ENCODE data around the gene ACCSL.

The ACCSL gene

GRCh38 chr11:44072757-44073658, 25.2 kb downstream of the ACCSL start:
- no peaks in the 10 kb centered on the region for H3K27me3 Mint-ChIP-seq (ENCODE audit: low read depth)
- no peaks in the 10 kb centered on the region for H3K9me3 Mint-ChIP-seq
- no peak overlapping the region for H3K4me3 Mint-ChIP-seq
- H3K4me1 Mint-ChIP-seq = no peaks in the 10 kb centered on the region
- no peak overlapping the region for H3K27ac Mint-ChIP-seq
- TF ChIP-seq CTCF (IDR thresholded peaks at IDR 0.05; ENCODE audit: unreplicated experiment in 3 of 3) = no peak
- peaks cover 25% of the 10 kb centered on the region for H3K36me3 Mint-ChIP-seq (ENCODE audit: low read depth)

DNA sequence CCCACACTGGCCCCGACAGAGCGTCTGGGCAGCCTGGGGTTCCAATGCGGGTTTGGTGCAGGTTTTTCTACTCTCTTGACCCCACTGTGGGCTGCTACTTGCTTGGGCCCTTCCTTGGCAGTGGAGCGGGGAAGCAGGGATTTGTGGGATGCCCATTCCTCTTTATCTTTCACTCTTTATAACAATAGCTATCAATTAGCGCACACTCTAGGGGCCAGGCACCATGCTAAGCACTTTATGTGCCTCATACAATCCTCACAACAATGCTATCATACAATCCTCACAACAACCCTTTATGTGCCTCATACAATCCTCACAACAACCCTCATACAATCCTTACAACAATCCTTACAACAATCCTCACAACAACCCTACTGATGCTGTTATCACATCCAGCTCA, 31.0 kb downstream of the ACCSL start:
- Mint-ChIP-seq H3K27me3 (ENCODE audit: low read depth) (no peaks in the 10 kb centered on the region), H3K27ac (no peak overlapping the region), H3K4me1 (no peaks in the 10 kb centered on the region), H3K36me3 (ENCODE audit: low read depth) (peaks cover 9% of the 10 kb centered on the region), H3K9me3 (no peaks in the 10 kb centered on the region), H3K4me3 (no peak overlapping the region)
- TF ChIP-seq CTCF (IDR thresholded peaks at IDR 0.05; ENCODE audit: unreplicated experiment in 3 of 3) = no peak

DNA sequence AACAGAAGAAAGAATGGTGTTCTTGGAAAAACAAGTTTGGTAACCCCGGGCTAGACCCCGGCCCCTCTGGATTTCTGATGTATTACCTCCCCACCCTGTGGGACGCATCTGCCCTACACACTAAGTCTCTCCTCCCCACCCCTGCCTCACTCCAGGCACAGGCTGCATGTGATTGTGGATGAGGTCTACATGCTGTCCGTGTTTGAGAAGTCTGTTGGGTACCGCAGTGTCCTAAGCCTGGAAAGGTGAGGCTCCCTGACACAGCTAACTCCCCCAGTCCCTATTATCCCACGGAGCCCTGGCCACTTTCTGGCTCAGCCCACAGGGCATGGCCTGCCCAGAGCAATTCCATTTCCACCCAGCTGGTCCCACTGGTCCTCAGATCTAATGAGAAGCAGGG, 31.6 kb downstream of the ACCSL start:
- peaks cover 14% of the 10 kb centered on the region for H3K36me3 Mint-ChIP-seq (ENCODE audit: low read depth)
- no peaks in the 10 kb centered on the region for H3K27me3 Mint-ChIP-seq (ENCODE audit: low read depth)
- TF ChIP-seq CTCF (IDR thresholded peaks at IDR 0.05; ENCODE audit: unreplicated experiment in 3 of 3) = no peak
- H3K4me1 Mint-ChIP-seq = no peaks in the 10 kb centered on the region
- no peak overlapping the region for H3K4me3 Mint-ChIP-seq
- no peak overlapping the region for H3K27ac Mint-ChIP-seq
- H3K9me3 Mint-ChIP-seq = peaks cover 3% of the 10 kb centered on the region

GRCh38 chr11:44080951-44081350, 33.2 kb downstream of the ACCSL start:
- no peaks in the 10 kb centered on the region for H3K27me3 Mint-ChIP-seq (ENCODE audit: low read depth)
- H3K9me3 Mint-ChIP-seq = peaks cover 8% of the 10 kb centered on the region
- H3K27ac Mint-ChIP-seq = no peak overlapping the region

DNA sequence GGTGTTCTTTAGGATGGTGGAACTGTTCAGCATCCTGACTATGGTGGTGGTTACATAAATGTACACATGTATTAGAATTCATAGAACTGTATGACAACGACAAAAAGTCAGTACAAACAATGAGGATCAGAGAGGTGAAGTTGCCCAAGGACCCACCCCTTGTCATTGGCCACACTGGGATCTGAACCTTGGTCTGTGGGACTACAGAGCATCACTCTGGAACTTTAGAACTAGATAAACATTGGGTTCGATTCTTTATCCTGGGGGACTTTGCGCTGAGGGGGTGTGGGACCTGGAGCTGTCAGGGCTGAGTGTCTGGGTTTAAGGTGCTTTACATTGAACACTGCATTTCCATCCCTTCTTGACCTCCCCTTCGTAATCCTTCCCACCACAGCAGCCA, 34.9 kb downstream of the ACCSL start:
- Mint-ChIP-seq H3K36me3 (ENCODE audit: low read depth) (peaks cover 13% of the 10 kb centered on the region), H3K4me1 (no peaks in the 10 kb centered on the region), H3K4me3 (no peak overlapping the region), H3K27me3 (ENCODE audit: low read depth) (no peaks in the 10 kb centered on the region), H3K9me3 (peaks cover 8% of the 10 kb centered on the region), H3K27ac (no peak overlapping the region)
- no peak for TF ChIP-seq CTCF (IDR thresholded peaks at IDR 0.05; ENCODE audit: unreplicated experiment in 3 of 3)

More at GRCh38 chr11:44080951-44081350, 33.2 kb downstream of the ACCSL start:
- Mint-ChIP-seq H3K36me3 (ENCODE audit: low read depth) (peaks cover 18% of the 10 kb centered on the region), H3K4me1 (no peaks in the 10 kb centered on the region), H3K4me3 (no peak overlapping the region)
- TF ChIP-seq CTCF (IDR thresholded peaks at IDR 0.05; ENCODE audit: unreplicated experiment in 3 of 3) = no peak

DNA sequence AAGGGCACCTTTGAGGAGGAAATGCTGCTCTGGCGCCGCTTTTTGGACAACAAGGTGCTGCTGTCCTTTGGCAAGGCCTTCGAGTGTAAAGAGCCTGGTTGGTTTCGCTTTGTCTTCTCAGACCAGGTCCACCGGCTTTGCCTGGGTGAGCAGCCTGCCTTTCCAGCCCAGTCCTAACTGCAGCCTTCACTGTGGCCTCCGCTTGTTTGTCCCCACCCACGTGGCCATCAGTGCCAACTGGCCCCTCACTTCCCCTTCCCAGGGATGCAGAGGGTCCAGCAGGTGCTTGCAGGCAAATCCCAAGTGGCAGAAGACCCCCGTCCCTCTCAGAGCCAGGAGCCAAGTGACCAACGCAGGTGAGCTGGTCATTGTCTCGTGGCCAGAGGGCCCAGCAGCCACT, 35.7 kb downstream of the ACCSL start:
- H3K36me3 Mint-ChIP-seq (ENCODE audit: low read depth) = peaks cover 14% of the 10 kb centered on the region
- TF ChIP-seq CTCF (IDR thresholded peaks at IDR 0.05; ENCODE audit: unreplicated experiment in 3 of 3) = no peak
- H3K27ac Mint-ChIP-seq = no peak overlapping the region
- H3K4me1 Mint-ChIP-seq = no peaks in the 10 kb centered on the region
- no peaks in the 10 kb centered on the region for H3K27me3 Mint-ChIP-seq (ENCODE audit: low read depth)
- no peak overlapping the region for H3K4me3 Mint-ChIP-seq
- peaks cover 8% of the 10 kb centered on the region for H3K9me3 Mint-ChIP-seq
